Measurements from ENCODE around the gene HPN.

- TF ChIP-seq EP300 (IDR thresholded peaks at IDR 0.05) = no peak
- TF ChIP-seq, protein P1, sequence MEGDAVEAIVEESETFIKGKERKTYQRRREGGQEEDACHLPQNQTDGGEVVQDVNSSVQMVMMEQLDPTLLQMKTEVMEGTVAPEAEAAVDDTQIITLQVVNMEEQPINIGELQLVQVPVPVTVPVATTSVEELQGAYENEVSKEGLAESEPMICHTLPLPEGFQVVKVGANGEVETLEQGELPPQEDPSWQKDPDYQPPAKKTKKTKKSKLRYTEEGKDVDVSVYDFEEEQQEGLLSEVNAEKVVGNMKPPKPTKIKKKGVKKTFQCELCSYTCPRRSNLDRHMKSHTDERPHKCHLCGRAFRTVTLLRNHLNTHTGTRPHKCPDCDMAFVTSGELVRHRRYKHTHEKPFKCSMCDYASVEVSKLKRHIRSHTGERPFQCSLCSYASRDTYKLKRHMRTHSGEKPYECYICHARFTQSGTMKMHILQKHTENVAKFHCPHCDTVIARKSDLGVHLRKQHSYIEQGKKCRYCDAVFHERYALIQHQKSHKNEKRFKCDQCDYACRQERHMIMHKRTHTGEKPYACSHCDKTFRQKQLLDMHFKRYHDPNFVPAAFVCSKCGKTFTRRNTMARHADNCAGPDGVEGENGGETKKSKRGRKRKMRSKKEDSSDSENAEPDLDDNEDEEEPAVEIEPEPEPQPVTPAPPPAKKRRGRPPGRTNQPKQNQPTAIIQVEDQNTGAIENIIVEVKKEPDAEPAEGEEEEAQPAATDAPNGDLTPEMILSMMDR (IDR thresholded peaks at IDR 0.05) = no peak
- TF ChIP-seq POLR2A (IDR thresholded peaks at IDR 0.05) = no peak
Observed at GRCh38 chr19:35070471-35070870, 28.9 kb downstream of the HPN start.
